ENCODE data around the gene DNAAF8.
A peak's percentile ranks its signal among the peaks of the same experiment; 100 is the strongest.

DNAAF8 gene

GRCh38 chr16:4747906-4748681 lies 13.8 kb downstream of the DNAAF8 start:
- no peak for DNase-seq (ENCODE audit: low read depth)
- H3K4me3 ChIP-seq (ENCODE audit: low read depth, low read length): no peak overlapping the region

GRCh38 chr16:4748682-4749411 lies 14.5 kb downstream of the DNAAF8 start:
- H3K4me3 ChIP-seq (ENCODE audit: low read depth, low read length): no peak overlapping the region
- DNase-seq (ENCODE audit: low read depth): no peak

GRCh38 chr16:4749700-4750257 lies 15.4 kb downstream of the DNAAF8 start:
- no peak for DNase-seq (ENCODE audit: low read depth)
- H3K4me3 ChIP-seq (ENCODE audit: low read depth, low read length): no peak overlapping the region

GRCh38 chr16:4750896-4751295 lies 16.6 kb downstream of the DNAAF8 start:
- no peak for DNase-seq (ENCODE audit: low read depth)
- H3K4me3 ChIP-seq (ENCODE audit: low read depth, low read length): no peak overlapping the region

DNA sequence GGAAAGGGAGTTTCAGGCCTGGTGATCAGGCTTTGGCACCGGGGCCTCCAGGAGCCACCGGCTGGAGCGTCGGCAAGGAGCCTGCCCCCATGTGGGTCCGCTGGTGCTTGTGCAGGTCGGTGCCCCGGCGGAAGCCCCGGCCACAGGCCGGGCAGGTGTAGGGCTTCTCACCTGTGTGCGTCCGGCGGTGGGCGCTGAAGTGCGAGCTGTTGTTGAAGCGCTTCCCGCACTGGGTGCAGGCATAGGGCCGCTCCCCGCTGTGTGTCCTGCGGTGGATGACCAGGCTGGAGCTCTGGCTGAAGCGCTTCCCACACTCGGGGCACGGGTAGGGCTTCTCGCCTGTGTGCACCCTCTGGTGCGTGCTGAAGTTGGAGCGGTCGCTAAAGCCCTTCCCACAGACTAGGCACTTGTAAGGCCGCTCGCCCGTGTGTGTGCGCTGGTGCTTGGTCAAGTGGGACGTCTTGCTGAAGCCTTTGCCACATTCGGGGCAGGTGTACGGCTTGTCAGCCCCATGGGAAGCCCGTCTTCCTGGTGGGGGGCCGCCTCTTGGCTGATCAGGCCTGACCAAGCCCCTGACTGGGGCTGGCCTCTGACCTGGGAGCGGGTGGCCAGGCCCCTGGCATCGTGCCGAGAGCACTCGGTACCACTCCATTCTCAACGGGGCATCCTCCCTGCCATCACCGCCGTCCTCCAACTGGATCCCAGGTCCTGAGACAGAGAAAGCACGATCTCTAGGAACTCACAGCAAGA lies 18.2 kb downstream of the DNAAF8 start:
- no peak overlapping the region for H3K4me3 ChIP-seq (ENCODE audit: low read depth, low read length)
- DNase-seq (ENCODE audit: low read depth): no peak

GRCh38 chr16:4753227-4753626 lies 18.9 kb downstream of the DNAAF8 start:
- no peak for DNase-seq (ENCODE audit: low read depth)
- H3K4me3 ChIP-seq (ENCODE audit: low read depth, low read length): no peak overlapping the region

GRCh38 chr16:4754865-4755264 lies 20.5 kb downstream of the DNAAF8 start:
- DNase-seq (ENCODE audit: low read depth): no peak

GRCh38 chr16:4755687-4756086 lies 21.4 kb downstream of the DNAAF8 start:
- DNase-seq (ENCODE audit: low read depth): no peak
- no peak overlapping the region for H3K4me3 ChIP-seq (ENCODE audit: low read depth, low read length)

More at GRCh38 chr16:4754865-4755264, 20.5 kb downstream of the DNAAF8 start:
- H3K4me3 ChIP-seq (ENCODE audit: low read depth, low read length): no peak overlapping the region

GRCh38 chr16:4760221-4760910 lies 26.0 kb downstream of the DNAAF8 start:
- H3K4me3 ChIP-seq (ENCODE audit: low read depth, low read length): no peak overlapping the region
- no peak for DNase-seq (ENCODE audit: low read depth)

DNA sequence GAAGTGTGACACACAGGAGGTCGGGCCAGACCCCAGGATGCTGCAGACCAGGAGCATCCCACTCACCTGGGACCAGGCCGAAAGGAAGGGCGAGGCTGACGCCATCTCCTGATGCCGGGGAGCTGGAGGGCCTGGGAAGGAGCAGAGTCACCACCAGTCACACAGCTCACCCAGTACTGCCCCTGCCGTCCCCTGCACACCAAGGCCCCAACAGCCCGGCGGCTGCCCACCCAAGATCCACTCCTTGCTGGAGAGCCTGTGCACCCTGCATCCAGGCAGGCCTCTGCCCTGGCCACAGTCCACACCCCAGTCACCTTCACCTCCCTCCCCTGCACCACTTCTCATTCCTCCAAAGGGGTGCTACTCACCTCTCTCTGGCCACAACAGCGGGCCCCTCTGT lies 27.9 kb downstream of the DNAAF8 start:
- H3K4me3 ChIP-seq (ENCODE audit: low read depth, low read length): no peak overlapping the region
- DNase-seq (ENCODE audit: low read depth): no peak

DNA sequence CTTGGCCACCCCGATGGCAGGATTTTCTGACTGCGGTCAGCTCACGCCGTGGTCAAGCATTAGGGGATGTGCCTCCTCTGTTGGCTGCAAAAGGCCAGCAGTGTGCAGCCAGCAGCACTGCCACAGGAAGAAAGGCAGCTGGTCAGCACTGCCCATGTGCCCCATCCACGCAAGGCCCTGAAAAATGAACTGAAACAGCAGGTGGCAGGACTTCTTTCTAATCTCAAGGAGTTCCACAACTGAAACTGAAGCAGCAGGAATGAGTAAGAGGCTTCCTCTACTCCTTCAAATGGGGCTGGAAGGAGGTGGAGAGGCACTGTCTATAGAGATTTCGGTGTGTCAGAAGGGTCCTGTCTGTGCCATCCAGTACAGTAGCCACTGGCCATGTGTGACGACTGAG lies 29.5 kb downstream of the DNAAF8 start:
- H3K4me3 ChIP-seq (ENCODE audit: low read depth, low read length): no peak overlapping the region
- no peak for DNase-seq (ENCODE audit: low read depth)

- no peak for DNase-seq (ENCODE audit: low read depth)
- peak overlapping the region; percentile 78 for H3K4me3 ChIP-seq (ENCODE audit: low read depth, low read length)
Measured at GRCh38 chr16:4765511-4766474, 31.5 kb downstream of the DNAAF8 start.

GRCh38 chr16:4766875-4767628 lies 32.7 kb downstream of the DNAAF8 start, which contains the start of gene ZNF500:
TSS of gene ZNF500 (minus strand) at chr16:4767162. CDS start at chr16:4765978, 1,184 bp downstream.
- peak; percentile 84 for DNase-seq (ENCODE audit: low read depth)
- peak within 1 kb of the TSS; percentile 78 for H3K4me3 ChIP-seq (ENCODE audit: low read depth, low read length)

DNA sequence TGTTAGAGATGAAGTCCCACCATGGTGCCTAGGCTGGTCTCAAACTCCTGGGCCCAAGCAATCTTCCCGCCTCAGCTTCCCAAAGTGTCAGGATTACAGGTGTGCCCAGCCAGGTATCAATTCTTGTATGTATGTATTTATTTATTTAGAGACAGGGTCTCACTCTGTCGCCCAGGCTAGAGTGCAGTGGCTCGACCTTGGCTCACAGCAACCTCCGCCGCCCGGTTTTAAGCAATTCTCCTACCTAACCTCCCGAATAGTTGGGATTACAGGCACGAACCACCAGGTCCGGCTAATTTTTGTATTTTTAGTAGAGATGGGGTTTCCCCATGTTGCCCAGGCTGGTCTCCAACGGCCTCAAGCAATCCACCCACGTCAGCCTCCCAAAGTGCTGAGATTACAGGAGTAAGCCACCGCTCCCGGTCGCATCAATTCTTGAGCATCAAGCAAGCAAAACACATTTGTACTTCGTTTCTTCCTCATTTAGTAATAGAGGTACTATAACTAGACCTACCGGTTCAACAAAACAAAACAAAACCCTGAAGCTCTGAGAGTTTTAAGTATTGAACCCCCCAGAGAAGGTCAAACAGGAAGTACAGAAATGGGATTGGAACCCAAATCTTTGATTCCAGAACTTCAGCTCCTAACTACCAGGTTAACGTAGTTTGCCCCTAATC lies 33.7 kb downstream of the DNAAF8 start:
- no peak for DNase-seq (ENCODE audit: low read depth)
- peak overlapping the region; percentile 65 for H3K4me3 ChIP-seq (ENCODE audit: low read depth, low read length)

DNA sequence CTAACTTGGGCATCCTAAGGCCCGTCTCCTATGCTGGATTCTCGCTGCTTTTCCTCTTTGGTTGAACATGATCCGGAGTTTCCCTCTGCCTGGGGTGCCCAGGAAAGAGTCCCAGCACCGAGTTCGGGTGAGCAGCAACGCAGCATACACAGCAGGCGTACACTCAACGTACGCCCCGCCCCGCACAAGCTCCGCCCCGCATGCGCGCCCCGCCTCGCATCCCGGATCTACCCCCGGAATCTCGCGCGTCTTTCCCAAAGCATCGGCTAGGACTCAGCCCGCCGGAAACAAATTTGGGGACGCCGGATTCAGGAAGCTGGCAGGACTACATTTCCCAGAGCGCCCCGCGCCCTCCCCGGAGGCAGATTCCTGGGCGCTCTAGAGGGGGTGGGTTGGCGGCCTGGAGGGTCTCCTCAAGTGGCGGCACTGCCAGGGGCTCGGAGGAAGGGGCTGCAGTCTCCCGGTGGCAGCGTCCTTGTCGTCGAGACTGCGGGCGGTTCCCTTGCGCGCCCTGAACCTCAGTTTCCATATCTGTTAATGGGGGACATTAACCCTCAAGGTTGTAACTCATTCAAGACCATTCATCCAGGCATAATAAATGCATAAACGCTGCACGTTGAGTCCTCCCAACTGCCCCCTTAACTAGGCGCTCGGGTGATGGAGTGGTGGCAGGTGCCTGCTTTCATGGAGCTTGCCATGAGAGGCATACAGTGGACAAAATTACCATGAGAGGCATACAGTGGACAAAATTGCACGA lies 34.4 kb downstream of the DNAAF8 start:
- DNase-seq (ENCODE audit: low read depth): peak; percentile 74
- peak overlapping the region; percentile 65 for H3K4me3 ChIP-seq (ENCODE audit: low read depth, low read length)

DNA sequence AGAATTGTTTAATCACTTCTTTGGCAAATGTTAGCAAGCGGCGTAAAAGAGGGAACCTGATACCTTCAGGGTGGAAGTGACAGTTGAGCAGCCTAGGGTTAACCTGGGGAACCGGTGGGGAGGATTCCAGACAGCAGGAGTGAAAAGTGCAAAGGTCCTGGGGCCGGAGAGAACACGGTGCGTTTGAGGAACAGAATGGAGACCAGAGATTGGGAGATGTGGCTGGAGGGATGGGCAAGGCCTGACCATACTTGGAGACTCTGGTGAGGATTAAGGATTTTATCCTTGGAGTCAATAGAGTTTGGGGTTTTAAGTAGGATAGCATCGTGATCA lies 34.9 kb downstream of the DNAAF8 start:
- H3K4me3 ChIP-seq (ENCODE audit: low read depth, low read length): peak overlapping the region; percentile 65
- DNase-seq (ENCODE audit: low read depth): no peak

All from skeletal muscle cell (primary cell).